GM23248 (cell line): Measurements from ENCODE around the gene SMIM14. TPM values are rescaled to one million over a fixed set of nuclear protein-coding genes. Genes with fewer than 3 reads are reported as not detected.
"Not testable (repeated sequence)": the region's sequence is repeated elsewhere in the genome, so short reads cannot be mapped to it uniquely, and the experiment has no call there.

Experiments
- DNase-seq: peaks from one replicate; pipeline ENCODE4 v3.0.0-alpha.2; 2015
- H2AFZ ChIP-seq: fragments of 200-600 bp; sonication (generic); 2 replicates; pipeline ENCODE4 v1.6.1; 2016; ENCODE audit warnings: antibody characterized with exemption
- H3F3A ChIP-seq: fragments of 200-600 bp; sonication (generic); 2 replicates; pipeline ENCODE4 v1.6.1; 2016; ENCODE audit warnings: mild to moderate bottlenecking, antibody characterized with exemption, mixed run types; ENCODE audit not compliant: insufficient read depth
- H3K27ac ChIP-seq: fragments of 200-600 bp; sonication (generic); 2 replicates; pipeline ENCODE4 v1.5.1; 2016; ENCODE audit warnings: mild to moderate bottlenecking
- H3K27me3 ChIP-seq: fragments of 200-600 bp; sonication (generic); replicated peaks from 2 replicates; pipeline ENCODE4 v1.6.1; 2016; ENCODE audit warnings: mild to moderate bottlenecking; ENCODE audit not compliant: insufficient read depth
- H3K36me3 ChIP-seq: fragments of 200-600 bp; sonication (generic); 2 replicates; pipeline ENCODE4 v1.6.1; 2016; ENCODE audit warnings: low read depth, mild to moderate bottlenecking
- H3K4me1 ChIP-seq: fragments of 200-600 bp; sonication (generic); 2 replicates; pipeline ENCODE4 v1.6.1; 2016; ENCODE audit warnings: mild to moderate bottlenecking; ENCODE audit not compliant: insufficient read depth
- H3K4me2 ChIP-seq: fragments of 200-600 bp; sonication (generic); one replicate; pipeline ENCODE4 v1.6.1; 2016; ENCODE audit warnings: mild to moderate bottlenecking; ENCODE audit not compliant: unreplicated experiment
- H3K4me3 ChIP-seq: fragments of 200-600 bp; sonication (generic); 2 replicates; pipeline ENCODE4 v1.5.1; 2016; ENCODE audit warnings: mild to moderate bottlenecking
- H3K79me2 ChIP-seq: fragments of 200-600 bp; sonication (generic); 2 replicates; pipeline ENCODE4 v1.6.1; 2016; ENCODE audit warnings: mild to moderate bottlenecking; ENCODE audit not compliant: insufficient read depth
- H3K9ac ChIP-seq: fragments of 200-600 bp; sonication (generic); 2 replicates; pipeline ENCODE4 v1.6.1; 2016; ENCODE audit warnings: mild to moderate bottlenecking
- H3K9me2 ChIP-seq: fragments of 200-600 bp; sonication (generic); 2 replicates; pipeline ENCODE4 v1.6.1; 2016; ENCODE audit warnings: mixed run types, mild to moderate bottlenecking, moderate library complexity; ENCODE audit not compliant: insufficient read depth
- H3K9me3 ChIP-seq: fragments of 200-600 bp; sonication (generic); one replicate; pipeline ENCODE4 v1.6.1; 2017; ENCODE audit warnings: low read depth
- H4K20me1 ChIP-seq: fragments of 200-600 bp; sonication (generic); 2 replicates; pipeline ENCODE4 v1.6.0; 2016; ENCODE audit not compliant: insufficient read depth
- EZH2 ChIP-seq: fragments of 200-600 bp; sonication (generic); IDR thresholded peaks from 2 replicates; pipeline ENCODE4 v1.6.1; 2018; ENCODE audit warnings: antibody characterized with exemption, mild to moderate bottlenecking; ENCODE audit not compliant: insufficient read depth, poor library complexity, severe bottlenecking
- EZH2phosphoT487 ChIP-seq: fragments of 200-600 bp; sonication (generic); IDR thresholded peaks from 2 replicates; pipeline ENCODE4 v1.6.1; 2018; ENCODE audit warnings: antibody characterized with exemption, moderate library complexity, mild to moderate bottlenecking, low read depth; ENCODE audit not compliant: insufficient read depth
- WGBS, 2 experiments: methylation state at CpG; one replicate each; pipeline ENCODE4 v1.1.6; 2015 to 2017; ENCODE audit warnings: low lambda C conversion rate in 2 of 2, low coverage in 1 of 2; ENCODE audit errors: missing lambda C conversion rate in 2 of 2; 5-methylcytosine and 5-hydroxymethylcytosine counted together
- in situ Hi-C: fragments of 300-500 bp; cut with MboI; formaldehyde crosslinking; loops from 2 replicates; pipeline ENCODE4 v1.15.0; 2020
- polyA plus RNA-seq: library from polyadenylated mRNA; unstranded; fragments of >200 nt; fragmentation: Nextera tagmentation; extraction: Ambion mirVana; gene quantifications from 2 replicates; pipeline ENCODE4 v1.2.1, GENCODE V29; 2016
- total RNA-seq: library from RNA; depleted of rRNA; stranded (reverse); fragments of >200 nt; shearing (Covaris generic); gene quantifications from 2 replicates; pipeline ENCODE4 v1.2.3, GENCODE V29; 2014

The SMIM14 gene
- total and polyA plus RNA-seq, 2 experiments from 2014 or later = 54.5 to 147 TPM

- Histone ChIP-seq H3F3A (peaks cover 18% of the 10 kb centered on the region), H3K9me2 (no peaks in the 10 kb centered on the region), H3K9ac (no peak overlapping the region), H2AFZ (no peak overlapping the region), H3K9me3 (no peaks in the 10 kb centered on the region), H3K4me1 (peaks cover 28% of the 10 kb centered on the region), H4K20me1 (no peaks in the 10 kb centered on the region), H3K27ac (no peak overlapping the region), H3K79me2 (no peaks in the 10 kb centered on the region), H3K4me2 (no peak overlapping the region), H3K27me3 (no peaks in the 10 kb centered on the region), H3K4me3 (no peak overlapping the region), H3K36me3 (no peaks in the 10 kb centered on the region)
- no peak for TF ChIP-seq EZH2phosphoT487
- TF ChIP-seq EZH2 = no peak
- 95 to 96% methylated on average over 7 of the region's 7 CpGs for WGBS, 2 experiments
- in situ Hi-C loops = no loop called here
- no peak for DNase-seq
These were observed 24.0 kb upstream of the SMIM14 start for GRCh38 chr4:39662683-39663082.

GRCh38 chr4:39660757-39661156 lies 22.1 kb upstream of the SMIM14 start:
- Histone ChIP-seq H3K4me3 (no peak overlapping the region), H3K9me3 (no peaks in the 10 kb centered on the region), H3K4me2 (no peak overlapping the region), H3K9me2 (no peaks in the 10 kb centered on the region), H3K9ac (no peak overlapping the region), H3K27ac (no peak overlapping the region), H3F3A (peaks cover 18% of the 10 kb centered on the region), H3K36me3 (no peaks in the 10 kb centered on the region), H3K4me1 (peaks cover 27% of the 10 kb centered on the region), H2AFZ (no peak overlapping the region), H4K20me1 (no peaks in the 10 kb centered on the region), H3K79me2 (no peaks in the 10 kb centered on the region), H3K27me3 (no peaks in the 10 kb centered on the region)
- WGBS, 2 experiments = 93 to 97% methylated on average over 6 of the region's 6 CpGs
- no peak for DNase-seq
- no peak for TF ChIP-seq EZH2
- TF ChIP-seq EZH2phosphoT487 = no peak
- in situ Hi-C loops = no loop called here

DNA sequence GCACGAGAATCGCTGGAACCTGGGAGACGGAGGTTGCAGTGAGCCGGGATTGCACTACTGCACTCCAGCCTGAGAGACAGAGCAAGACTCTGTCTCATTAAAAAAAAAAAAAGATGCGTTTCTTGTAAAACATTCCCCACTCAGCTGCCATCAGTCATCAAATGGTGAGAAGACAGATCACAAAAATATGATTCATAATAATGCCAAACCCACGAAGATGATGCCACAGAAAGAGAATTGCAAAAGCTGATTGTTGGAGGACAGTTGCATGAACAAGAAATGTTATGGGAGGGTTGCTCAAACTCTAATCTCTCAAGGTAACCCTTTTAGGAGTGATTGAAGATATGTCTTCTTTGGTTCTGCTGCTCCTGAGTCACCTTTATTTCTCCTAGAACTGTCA lies 21.4 kb upstream of the SMIM14 start:
- Histone ChIP-seq H3K9ac (no peak overlapping the region), H3K4me2 (no peak overlapping the region)
- 54 to 56% methylated on average over 6 of the region's 6 CpGs for WGBS, 2 experiments

DNA sequence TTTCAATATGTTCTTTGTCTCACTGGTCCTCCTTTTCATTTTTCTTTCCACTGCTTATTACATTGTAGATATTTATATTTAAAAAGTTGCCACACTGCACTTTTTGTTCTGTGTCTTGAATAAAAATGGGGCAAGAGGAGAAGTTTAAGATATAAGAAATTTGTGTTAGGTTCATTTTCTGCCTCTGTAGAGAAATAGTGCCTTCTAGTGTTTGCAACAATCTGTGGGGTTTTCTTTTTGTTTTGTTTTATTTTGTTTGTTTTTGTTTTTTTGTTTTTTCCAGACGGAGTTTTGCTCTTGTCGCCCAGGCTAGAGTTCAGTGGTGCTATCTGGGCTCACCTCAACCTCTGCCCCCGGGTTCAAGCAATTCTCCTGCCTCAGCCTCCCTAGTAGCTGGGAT lies 20.1 kb upstream of the SMIM14 start:
- H3K79me2 ChIP-seq = no peaks in the 10 kb centered on the region
- peaks cover 7% of the 10 kb centered on the region; the same call in 1 of the 2 replicates for H3F3A ChIP-seq
- no peaks in the 10 kb centered on the region for H3K9me2 ChIP-seq
- no peak overlapping the region for H3K9ac ChIP-seq
- no peaks in the 10 kb centered on the region for H3K9me3 ChIP-seq
- DNase-seq = peak; percentile 42
- no peaks in the 10 kb centered on the region for H3K27me3 ChIP-seq
- WGBS, 2 experiments = 84 to 89% methylated on average over 3 of the region's 3 CpGs
- no peak overlapping the region for H2AFZ ChIP-seq
- TF ChIP-seq EZH2phosphoT487 (no peak), EZH2 (no peak)
- H3K36me3 ChIP-seq = no peaks in the 10 kb centered on the region
- no peak overlapping the region for H3K27ac ChIP-seq
- in situ Hi-C loops = no loop called here
- H3K4me2 ChIP-seq = no peak overlapping the region
- no peaks in the 10 kb centered on the region for H4K20me1 ChIP-seq
- 0 out of 2 replicates have a peak, but pooled peaks cover 9% of the 10 kb centered on the region for H3K4me1 ChIP-seq
- H3K4me3 ChIP-seq = no peak overlapping the region

More for the DNA sequence above, 21.4 kb upstream of the SMIM14 start:
- Histone ChIP-seq H3F3A (peaks cover 16% of the 10 kb centered on the region), H3K79me2 (no peaks in the 10 kb centered on the region), H3K4me3 (no peak overlapping the region), H2AFZ (peak overlapping the region; percentile 57), H3K9me3 (no peaks in the 10 kb centered on the region), H3K27me3 (no peaks in the 10 kb centered on the region), H3K9me2 (no peaks in the 10 kb centered on the region), H3K36me3 (no peaks in the 10 kb centered on the region), H4K20me1 (no peaks in the 10 kb centered on the region), H3K4me1 (peaks cover 19% of the 10 kb centered on the region), H3K27ac (no peak overlapping the region)
- DNase-seq = peak; percentile 53
- no peak for TF ChIP-seq EZH2phosphoT487
- in situ Hi-C loops = no loop called here

DNA sequence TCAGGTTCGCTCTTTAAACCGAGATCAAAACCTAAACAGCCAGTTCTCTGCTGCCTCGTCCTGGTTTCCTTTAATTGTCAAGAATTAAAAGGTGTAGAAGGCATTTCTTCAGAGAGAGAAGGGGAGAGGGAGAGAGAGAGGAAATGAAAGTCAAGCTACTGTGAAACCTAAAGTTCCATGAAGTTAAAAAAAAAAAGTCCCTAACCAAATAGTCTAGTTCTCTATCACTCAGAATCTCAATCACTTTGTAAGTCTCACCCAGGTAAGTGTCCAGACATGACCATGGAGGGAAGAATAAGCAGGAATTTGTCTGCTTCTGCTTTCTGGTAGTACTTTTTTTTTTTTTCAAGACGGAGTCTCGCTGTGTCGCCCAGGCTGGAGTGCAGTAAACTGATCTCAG lies 18.8 kb upstream of the SMIM14 start:
- H4K20me1 ChIP-seq = no peaks in the 10 kb centered on the region
- 97 to 98% methylated on average over 6 of the region's 6 CpGs for WGBS, 2 experiments
- H3K4me3 ChIP-seq = no peak overlapping the region
- no peak overlapping the region for H3K27ac ChIP-seq
- H3K79me2 ChIP-seq = no peaks in the 10 kb centered on the region
- no peak for DNase-seq
- no peak for TF ChIP-seq EZH2phosphoT487
- no peak for TF ChIP-seq EZH2
- H3K36me3 ChIP-seq = no peaks in the 10 kb centered on the region
- H3F3A ChIP-seq = peaks cover 7% of the 10 kb centered on the region; the same call in 1 of the 2 replicates
- no peak overlapping the region for H3K4me2 ChIP-seq
- no peaks in the 10 kb centered on the region for H3K27me3 ChIP-seq
- in situ Hi-C loops = no loop called here
- 0 out of 2 replicates have a peak, but pooled peaks cover 9% of the 10 kb centered on the region for H3K4me1 ChIP-seq
- H3K9me3 ChIP-seq = no peaks in the 10 kb centered on the region
- H3K9me2 ChIP-seq = no peaks in the 10 kb centered on the region
- no peak overlapping the region for H2AFZ ChIP-seq
- no peak overlapping the region for H3K9ac ChIP-seq

GRCh38 chr4:39656638-39657037 lies 18.0 kb upstream of the SMIM14 start:
- H3F3A ChIP-seq, H2AFZ ChIP-seq, H3K4me1 ChIP-seq, H3K79me2 ChIP-seq, H3K4me3 ChIP-seq, H3K27me3 ChIP-seq, H3K9me2 ChIP-seq, H3K36me3 ChIP-seq, H3K9ac ChIP-seq, H3K27ac ChIP-seq, DNase-seq, H3K9me3 ChIP-seq, H3K4me2 ChIP-seq, H4K20me1 ChIP-seq, in situ Hi-C loops: not testable (repeated sequence)
- 83 to 84% methylated on average over 5 of the region's 5 CpGs for WGBS, 2 experiments
